ENCODE results near the gene ANKLE1.
A peak's percentile ranks its signal among the peaks of the same experiment; 100 is the strongest.

ANKLE1 gene

DNA sequence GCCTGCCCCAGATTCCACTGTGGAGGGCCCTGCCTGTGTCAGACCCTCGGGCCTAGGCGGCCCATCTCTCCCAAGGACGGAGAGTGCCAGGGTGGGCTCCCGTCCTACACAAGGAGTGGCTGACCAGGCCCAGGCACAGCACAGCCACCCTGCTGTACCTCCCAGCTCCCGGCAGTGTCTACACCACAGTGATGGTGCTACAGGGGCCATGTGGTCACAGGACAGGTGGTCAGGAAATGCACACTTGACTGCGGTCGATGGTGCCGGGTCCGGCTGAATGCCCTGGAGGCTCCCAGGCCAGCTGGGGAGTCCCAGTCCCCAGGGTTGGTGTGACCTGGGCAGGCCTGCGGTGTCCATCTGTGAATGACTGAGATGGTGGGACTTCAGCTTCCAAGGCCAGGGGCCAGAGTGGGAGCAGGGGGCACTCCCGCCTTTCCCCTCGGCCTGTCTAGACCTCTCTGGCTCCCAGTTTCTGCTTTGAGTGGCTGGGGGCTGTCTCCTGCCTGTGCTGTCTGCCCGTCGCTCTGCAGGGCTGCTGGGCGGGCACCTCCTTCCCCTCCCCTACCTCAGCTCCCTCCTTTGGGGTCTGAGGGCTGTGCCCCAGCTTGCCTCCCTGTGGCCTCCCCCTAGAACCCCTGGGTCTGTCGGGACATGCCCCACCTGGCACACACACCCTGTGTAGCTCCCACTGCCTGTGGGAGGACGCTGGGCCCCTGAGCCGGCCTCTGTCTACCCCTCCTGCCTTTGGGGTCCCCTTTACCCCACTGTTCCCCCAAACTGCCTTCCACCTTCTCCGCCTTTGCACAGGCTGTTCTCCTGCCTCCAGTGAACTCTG is 40.2 kb downstream of the ANKLE1 start:
- in situ Hi-C loops (cut with MboI; ENCODE audit: low sequenced_read_pairs, unreplicated experiment): no loop called here
- DNase-seq (ENCODE audit: low spot score): no peak
- TF ChIP-seq CTCF (IDR thresholded peaks at IDR 0.05; ENCODE audit: borderline replicate concordance, control extremely low read depth, extremely low read depth, insufficient read depth, missing control alignments): no peak

- TF ChIP-seq CTCF (IDR thresholded peaks at IDR 0.05; ENCODE audit: borderline replicate concordance, control extremely low read depth, extremely low read depth, insufficient read depth, missing control alignments): no peak
- no peak for DNase-seq (ENCODE audit: low spot score)
- in situ Hi-C loops (cut with MboI; ENCODE audit: low sequenced_read_pairs, unreplicated experiment): no loop called here
These were observed 41.2 kb downstream of the ANKLE1 start for GRCh38 chr19:17322854-17323253.

DNA sequence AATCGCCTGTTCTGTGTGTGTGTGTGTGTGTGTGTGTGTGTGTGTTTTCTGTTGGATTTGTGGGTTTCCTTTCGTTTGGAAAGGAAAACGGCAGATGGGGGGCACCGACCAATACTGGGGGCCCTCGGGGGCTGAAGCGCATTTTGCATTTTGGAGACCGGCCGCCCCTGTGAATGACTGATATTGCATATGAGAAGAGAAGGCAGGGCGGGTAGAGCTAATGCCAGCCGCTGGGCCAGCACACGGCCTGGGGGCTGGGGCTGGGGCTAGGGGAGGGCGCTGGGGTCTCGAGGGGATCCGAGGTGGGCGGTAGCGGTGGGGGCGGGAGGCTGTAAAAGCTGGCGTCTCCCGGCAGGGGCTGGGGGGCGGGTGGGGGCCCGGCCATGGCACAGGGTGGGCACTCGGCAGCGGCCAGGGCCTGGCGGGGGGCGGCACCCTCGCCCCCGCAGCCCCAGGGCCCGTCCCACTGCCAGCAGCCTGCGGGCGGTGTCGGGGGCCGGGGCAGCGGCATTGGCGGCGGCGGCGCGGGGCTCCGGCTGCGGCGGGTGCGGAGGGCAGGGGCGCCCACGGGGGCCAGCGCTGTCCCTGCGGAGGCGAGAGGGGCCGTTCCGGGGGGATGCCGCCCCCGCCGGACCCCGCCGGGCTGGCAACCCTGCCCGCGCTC is 41.7 kb downstream of the ANKLE1 start:
- no peak for DNase-seq (ENCODE audit: low spot score)
- TF ChIP-seq CTCF (IDR thresholded peaks at IDR 0.05; ENCODE audit: borderline replicate concordance, control extremely low read depth, extremely low read depth, insufficient read depth, missing control alignments): no peak
- in situ Hi-C loops (cut with MboI; ENCODE audit: low sequenced_read_pairs, unreplicated experiment): no loop called here

DNA sequence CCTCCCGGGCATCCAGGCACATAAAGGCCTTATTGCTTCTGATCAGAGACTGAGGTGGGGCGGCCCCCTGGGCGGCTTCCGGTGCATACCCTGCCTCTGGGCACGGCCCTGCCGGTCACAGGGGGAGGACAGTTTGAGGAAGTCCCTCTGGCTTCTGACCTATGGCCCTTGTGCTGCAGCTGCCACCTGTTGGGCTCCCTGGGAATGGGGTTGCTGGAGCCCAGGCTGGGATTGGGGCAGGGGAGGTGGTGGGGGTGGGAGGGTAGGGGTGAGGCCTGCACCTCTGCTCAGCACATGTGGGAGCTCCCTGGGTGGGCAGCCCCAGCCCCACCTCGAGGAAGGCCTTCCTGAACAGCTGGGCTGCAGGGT is 42.2 kb downstream of the ANKLE1 start:
- peak; percentile 70 for DNase-seq (ENCODE audit: low spot score)
- in situ Hi-C loops (cut with MboI; ENCODE audit: low sequenced_read_pairs, unreplicated experiment): no loop called here
- no peak for TF ChIP-seq CTCF (IDR thresholded peaks at IDR 0.05; ENCODE audit: borderline replicate concordance, control extremely low read depth, extremely low read depth, insufficient read depth, missing control alignments)

- no peak for TF ChIP-seq CTCF (IDR thresholded peaks at IDR 0.05; ENCODE audit: borderline replicate concordance, control extremely low read depth, extremely low read depth, insufficient read depth, missing control alignments)
- no peak for DNase-seq (ENCODE audit: low spot score)
- in situ Hi-C loops (cut with MboI; ENCODE audit: low sequenced_read_pairs, unreplicated experiment): no loop called here
These were observed 42.8 kb downstream of the ANKLE1 start for GRCh38 chr19:17324357-17325114.

DNA sequence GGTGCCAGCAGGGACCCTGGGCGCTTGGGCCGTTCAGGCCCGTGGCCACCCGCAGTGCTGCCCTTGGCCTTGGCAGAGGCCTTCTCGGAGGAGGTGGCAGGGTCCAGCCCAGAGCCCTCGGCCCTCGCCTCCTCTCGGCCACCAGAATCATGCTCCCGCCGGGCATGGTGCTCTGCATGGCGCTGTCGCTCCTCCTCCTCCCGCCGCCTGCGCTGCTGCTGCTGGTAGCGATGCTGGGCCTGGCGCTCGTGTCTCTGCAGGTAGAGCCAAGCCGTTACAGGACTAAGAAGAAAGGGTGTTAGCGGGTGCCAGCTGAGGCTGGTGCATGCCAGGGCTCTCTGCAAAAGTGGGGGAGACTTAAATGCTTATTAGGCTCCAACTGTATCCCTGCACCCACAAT is 43.4 kb downstream of the ANKLE1 start:
- in situ Hi-C loops (cut with MboI; ENCODE audit: low sequenced_read_pairs, unreplicated experiment): no loop called here
- TF ChIP-seq CTCF (IDR thresholded peaks at IDR 0.05; ENCODE audit: borderline replicate concordance, control extremely low read depth, extremely low read depth, insufficient read depth, missing control alignments): no peak
- no peak for DNase-seq (ENCODE audit: low spot score)
